ENCODE measurements around the gene ETHE1.

Gene ETHE1

GRCh38 chr19:43490759-43491158 is 36.2 kb downstream of the ETHE1 start:
- TF ChIP-seq CTCF (IDR thresholded peaks at IDR 0.05; ENCODE audit: low read length, missing control alignments) = no peak
- no peak overlapping the region for H3K4me3 ChIP-seq (replicated peaks; ENCODE audit: low read depth, low read length)
- DNase-seq (ENCODE audit: low read depth) = no peak

- no peak for TF ChIP-seq CTCF (IDR thresholded peaks at IDR 0.05; ENCODE audit: low read length, missing control alignments)
- no peak overlapping the region for H3K4me3 ChIP-seq (replicated peaks; ENCODE audit: low read depth, low read length)
- no peak for DNase-seq (ENCODE audit: low read depth)
Observed at GRCh38 chr19:43489979-43490599, 36.9 kb downstream of the ETHE1 start.

GRCh38 chr19:43489310-43489709 is 37.7 kb downstream of the ETHE1 start:
- H3K4me3 ChIP-seq (replicated peaks; ENCODE audit: low read depth, low read length) = no peak overlapping the region
- no peak for DNase-seq (ENCODE audit: low read depth)
- TF ChIP-seq CTCF (IDR thresholded peaks at IDR 0.05; ENCODE audit: low read length, missing control alignments) = no peak

GRCh38 chr19:43488179-43488578 is 38.8 kb downstream of the ETHE1 start:
- no peak for DNase-seq (ENCODE audit: low read depth)
- TF ChIP-seq CTCF (IDR thresholded peaks at IDR 0.05; ENCODE audit: low read length, missing control alignments) = no peak
- no peak overlapping the region for H3K4me3 ChIP-seq (replicated peaks; ENCODE audit: low read depth, low read length)

- no peak for DNase-seq (ENCODE audit: low read depth)
- TF ChIP-seq CTCF (IDR thresholded peaks at IDR 0.05; ENCODE audit: low read length, missing control alignments) = no peak
- H3K4me3 ChIP-seq (replicated peaks; ENCODE audit: low read depth, low read length) = no peak overlapping the region
Observed at GRCh38 chr19:43486412-43486811, 40.6 kb downstream of the ETHE1 start.

GRCh38 chr19:43485951-43486350 is 41.0 kb downstream of the ETHE1 start:
- H3K4me3 ChIP-seq (replicated peaks; ENCODE audit: low read depth, low read length) = no peak overlapping the region
- no peak for TF ChIP-seq CTCF (IDR thresholded peaks at IDR 0.05; ENCODE audit: low read length, missing control alignments)
- no peak for DNase-seq (ENCODE audit: low read depth)

- no peak overlapping the region for H3K4me3 ChIP-seq (replicated peaks; ENCODE audit: low read depth, low read length)
- no peak for TF ChIP-seq CTCF (IDR thresholded peaks at IDR 0.05; ENCODE audit: low read length, missing control alignments)
- no peak for DNase-seq (ENCODE audit: low read depth)
Observed at GRCh38 chr19:43483281-43483680, 43.7 kb downstream of the ETHE1 start.

All from fibroblast of pulmonary artery (primary cell).